ENCODE results near the gene MPRIP.

The MPRIP gene

GRCh38 chr17:17237026-17237799, 195.0 kb downstream of the MPRIP start, which contains the start of gene FLCN:
Gene FLCN (minus strand): TSS chr17:17237168. CDS start chr17:17228137, 9,031 bp downstream.
- DNase-seq = peak; percentile 99

GRCh38 chr17:17239832-17240231, 197.6 kb downstream of the MPRIP start:
- no peak for DNase-seq

- no peak for DNase-seq
These were observed 199.4 kb downstream of the MPRIP start for GRCh38 chr17:17241656-17242055.

GRCh38 chr17:17242246-17242645, 200.0 kb downstream of the MPRIP start:
- DNase-seq = no peak

Data from right kidney (tissue), 1 donor.